Adipocyte (in vitro differentiated cells): ENCODE data around the gene PRKAG1.

Source experiments
- DNase-seq: peaks from one replicate; pipeline ENCODE4 v3.0.0-alpha.2; 2015; ENCODE audit warnings: low read depth
- H3K27me3 ChIP-seq: replicated peaks from 2 replicates; pipeline ENCODE4 v1.7.0; 2013; ENCODE audit warnings: mild to moderate bottlenecking, low read length, moderate library complexity; ENCODE audit not compliant: control insufficient read depth, insufficient read depth
- H3K36me3 ChIP-seq: 2 replicates; pipeline ENCODE4 v1.7.0; 2013; ENCODE audit warnings: low read length, mild to moderate bottlenecking, moderate library complexity; ENCODE audit not compliant: control insufficient read depth, insufficient read depth, severe bottlenecking
- H3K4me1 ChIP-seq: 2 replicates; pipeline ENCODE4 v1.7.0; 2013; ENCODE audit warnings: mild to moderate bottlenecking, low read length, moderate library complexity; ENCODE audit not compliant: control insufficient read depth, insufficient read depth
- H3K4me3 ChIP-seq: 2 replicates; pipeline ENCODE4 v1.7.0; 2013; ENCODE audit warnings: mild to moderate bottlenecking, low read length, moderate library complexity
- H3K9ac ChIP-seq: 2 replicates; pipeline ENCODE4 v1.7.0; 2013; ENCODE audit warnings: mild to moderate bottlenecking, low read length, moderate library complexity
- H3K9me3 ChIP-seq: 2 replicates; pipeline ENCODE4 v1.7.0; 2013; ENCODE audit warnings: mild to moderate bottlenecking, low read length, moderate library complexity; ENCODE audit not compliant: control insufficient read depth

PRKAG1 gene

DNA sequence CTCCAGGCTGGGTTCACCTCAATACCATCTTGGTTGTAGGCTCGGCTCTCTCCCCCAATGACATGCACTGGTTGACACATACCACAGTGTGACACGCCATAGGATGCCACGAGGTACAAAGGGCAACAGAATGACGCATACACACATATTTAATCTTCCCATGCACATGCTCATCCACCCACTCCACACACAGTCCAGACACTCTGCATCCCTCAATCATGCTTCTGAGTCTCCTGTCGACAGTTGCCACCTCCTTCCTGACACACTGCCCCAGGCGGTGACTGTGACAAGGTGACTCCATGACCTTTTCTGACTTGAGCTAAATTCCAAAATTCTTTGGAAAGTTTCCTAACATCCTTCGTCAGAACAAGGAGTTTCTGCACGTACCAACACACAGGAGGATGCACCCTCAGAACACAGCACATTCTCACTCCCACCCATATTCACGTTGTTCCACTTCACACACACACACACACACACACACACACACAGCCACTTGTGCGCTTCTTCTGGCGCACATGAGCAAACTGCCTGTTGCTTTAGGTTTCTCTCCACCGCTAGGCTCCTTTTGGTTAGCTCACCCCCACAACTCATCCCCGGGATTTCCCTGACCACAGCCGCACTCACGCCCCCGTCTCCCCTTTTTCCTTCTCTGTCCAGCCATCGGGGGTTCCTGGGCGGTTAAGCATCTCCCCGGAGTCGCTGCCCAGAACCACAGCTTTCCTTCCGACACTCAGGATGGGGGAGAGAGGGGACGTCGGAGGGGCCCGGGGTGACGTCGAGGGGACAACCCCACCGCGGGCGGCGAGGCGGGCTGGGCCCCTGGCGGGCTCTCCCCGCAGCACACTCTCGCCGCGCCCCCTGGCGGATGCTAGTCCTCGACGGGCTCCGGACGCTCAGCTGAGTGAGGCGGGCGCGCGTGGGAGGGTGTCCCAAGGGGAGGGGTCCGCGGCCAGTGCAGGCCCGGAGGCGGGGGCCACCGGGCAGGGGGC is 41.0 kb downstream of the PRKAG1 start:
- Histone ChIP-seq H3K4me1 (peaks cover 33% of the 10 kb centered on the region), H3K9ac (no peak overlapping the region), H3K4me3 (no peak overlapping the region), H3K9me3 (no peaks in the 10 kb centered on the region), H3K36me3 (no peaks in the 10 kb centered on the region), H3K27me3 (peaks cover 68% of the 10 kb centered on the region)
- peak; percentile 83 for DNase-seq

DNA sequence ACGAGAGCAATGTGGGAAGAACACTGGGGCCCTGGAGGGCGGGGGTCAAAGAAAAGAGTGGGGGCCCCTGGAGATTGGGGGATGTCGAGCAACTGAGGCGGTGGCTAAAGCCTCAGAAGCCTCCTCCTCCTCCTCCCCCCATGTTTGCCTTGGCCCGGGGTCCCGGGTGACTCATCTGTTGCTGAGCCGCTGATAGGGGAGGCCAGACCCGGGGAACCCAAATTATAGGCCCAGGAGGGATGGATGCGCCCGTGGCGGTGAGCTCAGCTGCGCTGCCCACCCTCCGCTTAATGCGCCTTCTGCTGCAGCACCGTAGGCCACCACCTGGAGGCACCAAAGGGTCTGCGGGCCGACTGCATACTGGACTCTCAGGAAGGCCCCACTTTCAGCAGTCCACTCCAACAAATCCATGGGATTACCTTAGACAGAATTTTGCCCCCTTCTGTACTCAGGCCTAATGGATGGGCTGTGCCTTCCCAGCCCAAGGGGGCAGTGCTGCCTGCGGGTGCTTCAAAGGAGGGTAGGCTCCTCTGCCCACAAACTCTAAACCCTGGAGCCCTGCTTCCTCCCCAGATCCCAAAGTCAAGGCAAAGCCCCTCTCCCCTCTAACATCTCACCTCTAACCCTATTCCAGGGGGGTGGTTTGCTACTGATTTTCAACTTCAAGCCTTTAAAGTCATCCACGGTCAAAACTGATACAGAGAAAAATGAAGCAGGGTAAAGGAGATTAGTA is 44.5 kb downstream of the PRKAG1 start:
- Histone ChIP-seq H3K4me1 (peaks cover 18% of the 10 kb centered on the region), H3K9me3 (no peaks in the 10 kb centered on the region), H3K4me3 (no peak overlapping the region), H3K36me3 (no peaks in the 10 kb centered on the region), H3K9ac (no peak overlapping the region), H3K27me3 (peaks cover 64% of the 10 kb centered on the region)
- no peak for DNase-seq

DNA sequence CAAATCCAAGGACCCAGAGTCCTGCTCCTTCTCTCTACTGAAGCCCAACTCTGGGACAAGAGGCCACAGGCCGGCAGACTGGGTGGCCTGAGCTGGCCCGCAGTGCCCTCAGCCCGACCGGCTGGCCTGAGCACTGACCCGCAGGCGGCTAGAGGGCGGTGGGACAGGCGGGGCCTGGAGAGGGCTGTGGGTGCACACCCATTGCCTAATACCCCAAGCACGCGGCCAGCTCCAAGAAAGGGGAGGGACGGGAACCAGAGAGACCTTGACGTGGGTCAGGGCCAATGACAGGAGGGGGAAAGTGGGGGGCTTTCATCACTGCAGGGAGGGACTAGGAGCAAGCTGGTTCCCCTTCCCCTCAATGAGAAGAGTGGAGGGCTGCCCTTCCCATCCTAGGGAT is 45.0 kb downstream of the PRKAG1 start:
- no peak for DNase-seq
- H3K9me3 ChIP-seq: no peaks in the 10 kb centered on the region
- no peak overlapping the region for H3K9ac ChIP-seq
- peaks cover 12% of the 10 kb centered on the region for H3K4me1 ChIP-seq
- H3K36me3 ChIP-seq: no peaks in the 10 kb centered on the region
- no peak overlapping the region for H3K4me3 ChIP-seq
- H3K27me3 ChIP-seq: peaks cover 64% of the 10 kb centered on the region

DNA sequence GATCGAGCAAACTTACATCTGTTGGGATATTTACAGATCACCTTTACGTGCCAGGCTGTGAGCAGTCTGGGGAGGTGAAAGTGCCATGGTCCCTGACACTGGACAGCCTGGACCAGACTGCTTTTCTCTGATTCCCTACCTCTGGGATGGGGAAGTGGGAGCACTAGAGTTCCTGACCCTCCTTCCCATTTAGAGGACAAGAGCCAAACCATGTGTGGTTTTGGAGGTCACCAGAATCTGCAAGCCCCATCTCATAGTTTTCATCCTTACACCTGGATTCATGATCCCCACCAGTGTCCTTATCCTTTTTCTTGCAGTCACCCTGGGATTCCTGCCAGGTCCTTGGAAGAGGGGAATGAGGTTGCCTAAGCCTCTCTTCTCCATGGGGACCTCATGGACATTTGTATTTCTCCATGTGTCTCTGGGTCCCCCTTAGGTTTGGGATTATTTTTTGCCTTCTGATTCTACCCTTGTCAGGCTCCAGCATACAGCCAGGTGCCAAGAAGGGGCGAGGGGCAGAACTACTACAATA is 45.6 kb downstream of the PRKAG1 start:
- no peak for DNase-seq
- Histone ChIP-seq H3K9me3 (no peaks in the 10 kb centered on the region), H3K9ac (no peak overlapping the region), H3K4me3 (no peak overlapping the region), H3K27me3 (peaks cover 66% of the 10 kb centered on the region), H3K36me3 (no peaks in the 10 kb centered on the region), H3K4me1 (peaks cover 10% of the 10 kb centered on the region)

DNA sequence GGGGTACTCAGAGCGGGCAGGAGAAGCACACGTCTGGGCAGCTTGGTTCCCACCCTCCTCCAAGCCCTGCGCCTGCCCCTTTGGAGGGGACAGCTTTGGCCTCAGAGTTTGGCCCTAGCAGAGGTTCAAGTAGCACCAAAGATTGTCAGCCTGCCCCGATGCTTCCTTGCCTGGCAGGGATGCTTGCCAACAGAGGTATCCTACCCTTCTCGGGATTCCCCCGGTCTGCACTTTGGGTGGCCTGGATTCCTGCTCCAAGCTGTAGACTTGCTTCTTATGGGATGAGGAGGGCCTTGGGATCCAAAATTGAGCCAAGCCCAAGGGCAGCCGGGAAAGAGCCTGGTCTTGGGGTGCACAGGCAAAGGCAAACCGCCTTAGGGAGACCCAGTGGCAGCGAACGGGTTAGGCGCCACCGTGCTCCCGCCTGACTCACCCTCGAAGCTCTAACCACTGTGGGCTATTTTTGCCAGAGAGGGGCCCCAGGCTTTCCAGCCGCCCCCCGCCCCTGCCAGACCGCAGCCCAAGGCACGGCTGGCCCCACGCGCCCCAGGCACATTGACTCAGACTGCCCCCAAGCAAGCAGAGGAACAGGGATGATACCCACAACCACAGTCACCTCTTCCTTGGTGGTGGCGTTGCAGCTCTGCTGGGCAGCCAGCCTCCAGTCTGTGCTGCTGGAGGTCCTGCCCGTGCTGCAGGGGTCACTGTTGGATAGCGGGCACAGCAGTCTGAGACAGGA is 46.2 kb downstream of the PRKAG1 start:
- H3K4me3 ChIP-seq: no peak overlapping the region
- H3K27me3 ChIP-seq: peaks cover 63% of the 10 kb centered on the region
- H3K9ac ChIP-seq: no peak overlapping the region
- DNase-seq: no peak
- H3K36me3 ChIP-seq: no peaks in the 10 kb centered on the region
- peaks cover 10% of the 10 kb centered on the region for H3K4me1 ChIP-seq
- no peaks in the 10 kb centered on the region for H3K9me3 ChIP-seq

DNA sequence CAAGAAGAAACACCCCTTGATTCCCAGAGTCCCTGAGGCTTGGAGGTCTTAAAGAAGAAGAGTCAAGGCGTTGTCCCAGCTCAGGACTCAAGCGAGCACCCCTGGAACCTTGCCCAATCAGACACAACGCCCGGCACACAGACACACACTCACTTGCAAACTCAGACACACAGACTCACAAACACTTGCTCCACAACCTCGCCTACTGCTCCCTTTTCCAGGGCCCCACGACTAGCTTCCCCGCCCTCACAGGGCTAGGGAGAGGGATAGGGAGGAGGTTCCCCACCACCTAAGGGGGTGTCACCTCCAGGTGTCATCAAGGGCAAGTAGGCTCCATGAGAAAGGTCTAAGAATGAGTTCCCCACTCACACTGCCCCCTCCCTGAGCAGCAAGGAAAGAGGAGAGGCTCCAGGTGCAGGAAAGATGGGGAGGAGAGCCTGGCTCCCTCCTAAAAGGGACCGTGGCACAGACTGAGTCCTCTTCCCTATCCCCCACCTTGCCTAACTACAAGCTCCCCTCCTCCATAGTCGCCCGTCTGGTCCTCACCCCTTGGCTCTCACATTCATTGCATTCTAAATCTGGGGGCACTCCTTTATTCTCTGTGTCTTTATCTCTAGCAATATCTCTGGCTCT is 47.8 kb downstream of the PRKAG1 start:
- no peaks in the 10 kb centered on the region for H3K36me3 ChIP-seq
- peaks cover 53% of the 10 kb centered on the region for H3K27me3 ChIP-seq
- H3K4me3 ChIP-seq: peak overlapping the region; percentile 66
- H3K4me1 ChIP-seq: peaks cover 10% of the 10 kb centered on the region
- DNase-seq: no peak
- H3K9ac ChIP-seq: peak overlapping the region; percentile 49
- no peaks in the 10 kb centered on the region for H3K9me3 ChIP-seq

DNA sequence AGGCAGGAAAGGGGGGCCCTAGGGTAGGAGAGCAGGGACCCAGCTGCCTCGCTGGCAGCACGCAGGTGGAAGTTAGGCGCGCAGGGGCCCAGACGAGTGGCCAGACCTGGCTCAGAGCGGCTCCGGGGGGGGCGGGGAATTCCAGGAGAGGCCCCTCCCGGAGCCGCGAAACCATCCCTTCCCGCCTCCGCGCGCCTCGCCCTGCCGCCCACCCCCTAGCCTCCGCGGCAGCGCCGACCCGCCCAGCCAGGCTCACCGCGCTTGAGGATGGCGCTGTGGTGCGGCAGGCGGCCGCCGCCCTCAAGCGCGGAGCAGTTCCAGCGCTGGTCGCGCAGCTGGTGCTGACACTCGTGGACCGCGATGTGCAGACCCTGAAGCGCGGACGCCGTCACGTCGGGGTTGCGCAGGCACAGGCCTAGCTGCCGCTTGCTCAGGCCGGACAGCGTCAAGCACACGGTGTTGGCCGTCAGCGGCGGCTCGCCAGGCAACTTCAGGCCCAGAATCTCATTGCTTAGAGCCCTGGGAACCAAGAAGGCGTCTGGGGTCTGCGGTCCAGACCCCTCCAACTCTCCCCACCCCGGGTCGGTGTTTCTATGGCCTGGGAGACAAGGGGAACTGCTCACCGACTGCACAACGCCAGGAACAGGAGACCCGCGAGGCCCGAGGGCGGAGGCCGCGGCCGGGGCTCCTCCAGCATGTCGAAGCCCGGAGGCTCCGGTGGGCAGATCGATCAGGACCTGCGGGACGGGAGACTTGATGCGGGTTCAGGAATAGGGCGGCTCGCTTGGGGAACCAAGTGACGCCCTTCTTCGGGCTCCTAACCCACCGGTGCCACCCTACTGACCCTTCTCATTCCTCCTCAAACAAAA is 48.5 kb downstream of the PRKAG1 start:
- H3K9ac ChIP-seq: no peak overlapping the region
- H3K4me1 ChIP-seq: peaks cover 10% of the 10 kb centered on the region
- peaks cover 49% of the 10 kb centered on the region for H3K27me3 ChIP-seq
- H3K4me3 ChIP-seq: no peak overlapping the region
- H3K9me3 ChIP-seq: no peaks in the 10 kb centered on the region
- DNase-seq: peak; percentile 36
- H3K36me3 ChIP-seq: no peaks in the 10 kb centered on the region

GRCh38 chr12:48969160-48969771 is 49.3 kb downstream of the PRKAG1 start:
- Histone ChIP-seq H3K4me1 (peaks cover 10% of the 10 kb centered on the region), H3K4me3 (no peak overlapping the region), H3K36me3 (no peaks in the 10 kb centered on the region), H3K27me3 (peaks cover 57% of the 10 kb centered on the region), H3K9ac (no peak overlapping the region), H3K9me3 (no peaks in the 10 kb centered on the region)
- no peak for DNase-seq

- H3K9ac ChIP-seq: no peak overlapping the region
- peaks cover 57% of the 10 kb centered on the region for H3K27me3 ChIP-seq
- no peak overlapping the region for H3K4me3 ChIP-seq
- H3K9me3 ChIP-seq: no peaks in the 10 kb centered on the region
- no peak for DNase-seq
- no peaks in the 10 kb centered on the region for H3K36me3 ChIP-seq
- H3K4me1 ChIP-seq: peaks cover 4% of the 10 kb centered on the region
Measured at GRCh38 chr12:48968467-48968866, 50.1 kb downstream of the PRKAG1 start.

GRCh38 chr12:48967991-48968390 is 50.6 kb downstream of the PRKAG1 start:
- peaks cover 57% of the 10 kb centered on the region for H3K27me3 ChIP-seq
- no peaks in the 10 kb centered on the region for H3K36me3 ChIP-seq

More at GRCh38 chr12:48967991-48968390, 50.6 kb downstream of the PRKAG1 start:
- H3K9ac ChIP-seq: no peak overlapping the region
- no peak overlapping the region for H3K4me3 ChIP-seq
- H3K9me3 ChIP-seq: no peaks in the 10 kb centered on the region
- H3K4me1 ChIP-seq: no peaks in the 10 kb centered on the region
- no peak for DNase-seq
